GM21381 (cell line): ENCODE results near the gene FFAR3.

Experiments
- ATAC-seq: cut with Tn5 transposase; IDR thresholded peaks from one replicate; pipeline ENCODE4 v1.9.1; 2021; ENCODE audit warnings: mild to moderate bottlenecking, moderate library complexity; ENCODE audit not compliant: unreplicated experiment

The FFAR3 gene, protein sequence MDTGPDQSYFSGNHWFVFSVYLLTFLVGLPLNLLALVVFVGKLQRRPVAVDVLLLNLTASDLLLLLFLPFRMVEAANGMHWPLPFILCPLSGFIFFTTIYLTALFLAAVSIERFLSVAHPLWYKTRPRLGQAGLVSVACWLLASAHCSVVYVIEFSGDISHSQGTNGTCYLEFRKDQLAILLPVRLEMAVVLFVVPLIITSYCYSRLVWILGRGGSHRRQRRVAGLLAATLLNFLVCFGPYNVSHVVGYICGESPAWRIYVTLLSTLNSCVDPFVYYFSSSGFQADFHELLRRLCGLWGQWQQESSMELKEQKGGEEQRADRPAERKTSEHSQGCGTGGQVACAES

GRCh38 chr19:35357867-35358573, at the start of gene FFAR3:
TSS of gene FFAR3 (plus strand) at chr19:35358460. CDS start at chr19:35358891, 431 bp downstream.
- ATAC-seq, result no peak

- no peak for ATAC-seq
Measured at GRCh38 chr19:35308910-35309309, 49.4 kb upstream of the FFAR3 start.

DNA sequence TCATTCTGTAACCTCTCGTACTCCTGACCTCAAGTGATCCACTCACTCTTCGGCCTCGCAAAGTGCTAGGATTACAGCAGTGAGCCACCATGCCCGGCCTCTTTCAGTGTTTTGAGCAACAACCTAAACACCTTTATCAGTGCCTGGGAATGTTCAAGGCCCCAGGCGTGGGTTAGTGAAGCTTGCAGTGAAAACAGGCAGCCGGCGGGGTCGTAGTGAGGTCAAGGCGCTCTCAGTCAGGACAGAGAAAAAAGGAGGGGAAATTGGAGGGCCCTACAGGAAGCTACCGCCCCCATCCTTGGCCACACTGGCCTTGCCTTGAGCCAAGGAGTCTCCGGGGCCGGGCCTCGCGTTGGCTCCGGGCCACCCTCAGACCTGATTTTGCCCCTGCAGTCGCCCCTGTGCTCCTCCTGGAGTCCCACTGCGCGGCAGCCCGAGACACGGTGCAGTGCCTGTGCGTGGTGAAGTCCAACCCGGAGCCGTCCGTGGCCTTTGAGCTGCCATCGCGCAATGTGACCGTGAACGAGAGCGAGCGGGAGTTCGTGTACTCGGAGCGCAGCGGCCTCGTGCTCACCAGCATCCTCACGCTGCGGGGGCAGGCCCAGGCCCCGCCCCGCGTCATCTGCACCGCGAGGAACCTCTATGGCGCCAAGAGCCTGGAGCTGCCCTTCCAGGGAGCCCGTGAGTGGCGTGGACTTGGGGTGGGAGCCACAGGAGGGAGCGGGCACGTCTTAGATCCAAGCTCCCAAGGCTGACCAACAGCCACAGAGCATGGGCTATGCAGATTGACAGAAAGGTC, 48.6 kb upstream of the FFAR3 start:
- ATAC-seq, result no peak

DNA sequence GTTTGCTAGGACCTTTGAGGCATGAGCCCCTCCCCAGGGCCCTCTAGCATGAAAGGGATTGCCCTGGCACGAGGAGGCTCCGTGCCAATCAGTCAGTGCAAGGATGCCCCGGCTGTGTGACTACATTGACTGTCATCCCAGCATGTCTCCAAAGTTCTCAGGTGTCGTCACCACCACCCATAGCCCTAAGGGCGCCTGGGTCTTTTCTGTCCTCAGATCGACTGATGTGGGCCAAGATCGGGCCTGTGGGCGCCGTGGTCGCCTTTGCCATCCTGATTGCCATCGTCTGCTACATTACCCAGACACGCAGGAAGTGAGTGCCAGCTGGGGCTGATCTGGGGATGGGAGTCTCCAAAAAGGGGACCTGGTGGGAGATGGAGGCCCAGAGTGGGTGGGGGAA, 47.9 kb upstream of the FFAR3 start:
- no peak for ATAC-seq

DNA sequence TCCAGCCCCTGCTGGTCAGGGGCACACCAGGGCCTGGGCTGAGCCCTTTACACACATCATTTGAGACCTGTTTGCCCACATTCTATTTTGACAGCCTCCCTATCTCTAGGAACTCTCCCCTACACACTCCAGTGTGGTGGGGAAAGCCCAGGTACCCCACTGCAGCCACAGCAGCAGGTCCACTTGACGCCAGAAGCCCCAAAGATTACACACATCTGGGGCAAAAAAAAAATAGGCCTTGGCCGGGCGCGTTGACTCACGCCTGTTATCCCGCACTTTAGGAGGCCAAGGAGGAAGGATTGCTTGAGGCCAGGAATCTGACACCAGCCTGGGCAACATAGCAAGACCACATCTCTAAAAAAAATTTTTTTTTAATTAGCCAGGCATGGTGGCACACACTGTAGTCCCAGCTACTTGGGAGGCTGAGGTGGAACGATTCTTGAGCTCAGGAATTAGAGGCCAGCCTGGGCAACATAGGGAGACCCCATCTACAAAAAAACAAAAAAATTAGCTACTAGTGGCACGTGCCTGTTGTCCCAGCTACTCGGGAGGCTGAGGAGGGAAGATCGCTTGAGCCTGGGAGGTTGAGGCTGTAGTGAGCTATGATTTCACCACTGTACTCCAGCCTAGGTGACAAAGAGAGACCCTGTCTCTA, 47.3 kb upstream of the FFAR3 start:
- ATAC-seq, result no peak

DNA sequence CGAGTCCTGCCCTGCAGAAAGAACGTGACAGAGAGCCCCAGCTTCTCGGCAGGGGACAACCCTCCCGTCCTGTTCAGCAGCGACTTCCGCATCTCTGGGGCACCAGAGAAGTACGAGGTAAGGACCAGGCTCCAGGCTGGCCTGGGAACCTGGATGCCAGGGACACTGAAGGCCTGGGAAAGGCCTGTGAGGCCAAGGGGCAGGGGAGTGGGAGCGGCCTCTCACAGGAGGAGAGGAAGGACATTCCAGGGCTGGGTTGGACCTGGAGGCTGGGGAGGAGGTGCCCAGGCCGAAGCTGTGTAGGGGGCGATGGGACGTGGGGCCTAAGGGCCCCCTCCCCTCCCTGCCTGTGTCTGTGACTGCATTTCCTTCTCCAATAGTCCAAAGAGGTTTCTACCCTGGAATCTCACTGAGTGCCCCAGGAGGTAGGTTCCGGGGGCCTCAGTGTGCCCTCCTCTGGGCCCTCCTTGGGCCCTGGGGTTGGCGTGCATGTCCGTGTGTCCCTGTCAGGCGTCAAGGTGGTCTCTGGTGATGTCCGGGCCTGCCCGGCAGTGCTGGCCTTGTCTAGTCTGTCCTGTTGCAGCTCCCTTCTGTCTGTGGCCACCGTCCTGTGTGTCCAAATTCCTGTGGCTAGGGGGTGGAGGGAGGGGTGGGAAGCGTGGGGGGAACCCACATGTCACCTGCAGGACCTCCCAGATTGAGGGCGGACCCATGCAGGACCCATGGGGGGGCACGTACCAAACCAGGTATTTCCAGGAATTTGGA, 46.2 kb upstream of the FFAR3 start:
- ATAC-seq, result no peak

- no peak for ATAC-seq
Measured at GRCh38 chr19:35313587-35313986, 44.7 kb upstream of the FFAR3 start.

DNA sequence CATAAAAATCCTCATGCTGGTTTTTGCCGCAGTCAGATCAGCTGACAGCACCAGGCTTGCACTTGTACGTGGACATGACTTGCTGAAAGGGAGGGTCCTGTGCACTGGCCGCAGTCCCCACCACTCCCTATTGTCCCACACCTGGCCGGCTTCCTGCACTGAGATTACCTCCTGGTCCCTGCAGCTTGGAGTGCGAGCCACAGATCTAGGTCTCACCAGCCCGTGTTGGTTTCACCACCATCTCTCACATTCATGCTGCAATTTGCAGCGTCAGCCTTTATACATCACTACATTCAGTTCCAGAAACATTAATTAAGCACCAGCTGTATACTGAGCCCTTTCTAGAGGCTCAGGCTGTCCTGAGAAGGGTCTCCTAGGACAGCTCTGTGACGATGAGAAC, 44.2 kb upstream of the FFAR3 start:
- no peak for ATAC-seq

GRCh38 chr19:35314858-35315470, 43.3 kb upstream of the FFAR3 start:
- no peak for ATAC-seq

DNA sequence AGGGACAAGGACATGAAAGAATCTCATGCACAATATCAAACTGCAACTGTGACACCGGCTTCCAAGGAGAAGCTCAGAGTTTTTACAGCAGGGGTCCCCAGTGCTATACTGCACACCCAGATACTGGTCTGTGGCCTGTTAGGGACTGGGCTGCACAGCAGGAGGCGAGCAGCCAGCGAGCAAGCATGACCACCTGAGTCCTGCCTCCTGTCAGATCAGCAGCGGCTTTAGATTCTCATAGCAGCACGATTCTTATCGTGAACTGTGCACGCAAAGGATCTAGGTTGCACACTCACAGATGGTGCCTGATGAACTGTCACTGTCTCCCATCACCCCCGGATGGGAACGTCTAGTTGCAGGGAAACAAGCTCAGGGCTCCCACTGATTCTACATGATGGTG, 42.4 kb upstream of the FFAR3 start:
- ATAC-seq, result no peak

GRCh38 chr19:35316560-35316959, 41.7 kb upstream of the FFAR3 start:
- no peak for ATAC-seq

DNA sequence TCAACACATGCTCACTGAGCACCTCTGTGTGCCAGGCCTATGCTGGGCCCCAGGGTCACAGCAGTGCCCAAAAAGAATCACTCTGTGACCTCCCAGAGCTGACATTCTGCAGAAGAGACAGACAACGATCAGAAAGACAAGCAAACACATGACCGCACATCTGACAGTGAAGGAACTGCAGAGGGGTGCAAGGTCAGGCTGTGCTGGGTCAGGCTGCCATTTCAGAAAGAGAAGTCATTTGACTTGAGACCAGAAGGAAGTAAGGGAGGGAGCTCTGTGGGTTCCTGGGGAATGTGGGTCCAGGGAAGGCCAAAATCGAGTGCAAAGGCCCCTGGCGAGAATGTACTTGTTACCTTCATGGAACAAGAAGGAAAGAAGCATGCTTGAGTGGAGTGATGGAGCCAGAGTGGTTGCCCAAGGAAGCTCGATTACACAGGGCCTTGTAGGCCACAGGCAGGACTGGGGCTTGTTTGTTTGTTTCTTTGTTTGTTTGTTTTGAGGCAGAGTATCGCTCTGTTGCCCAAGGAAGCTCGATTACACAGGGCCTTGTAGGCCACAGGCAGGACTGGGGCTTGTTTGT, 40.7 kb upstream of the FFAR3 start:
- no peak for ATAC-seq

DNA sequence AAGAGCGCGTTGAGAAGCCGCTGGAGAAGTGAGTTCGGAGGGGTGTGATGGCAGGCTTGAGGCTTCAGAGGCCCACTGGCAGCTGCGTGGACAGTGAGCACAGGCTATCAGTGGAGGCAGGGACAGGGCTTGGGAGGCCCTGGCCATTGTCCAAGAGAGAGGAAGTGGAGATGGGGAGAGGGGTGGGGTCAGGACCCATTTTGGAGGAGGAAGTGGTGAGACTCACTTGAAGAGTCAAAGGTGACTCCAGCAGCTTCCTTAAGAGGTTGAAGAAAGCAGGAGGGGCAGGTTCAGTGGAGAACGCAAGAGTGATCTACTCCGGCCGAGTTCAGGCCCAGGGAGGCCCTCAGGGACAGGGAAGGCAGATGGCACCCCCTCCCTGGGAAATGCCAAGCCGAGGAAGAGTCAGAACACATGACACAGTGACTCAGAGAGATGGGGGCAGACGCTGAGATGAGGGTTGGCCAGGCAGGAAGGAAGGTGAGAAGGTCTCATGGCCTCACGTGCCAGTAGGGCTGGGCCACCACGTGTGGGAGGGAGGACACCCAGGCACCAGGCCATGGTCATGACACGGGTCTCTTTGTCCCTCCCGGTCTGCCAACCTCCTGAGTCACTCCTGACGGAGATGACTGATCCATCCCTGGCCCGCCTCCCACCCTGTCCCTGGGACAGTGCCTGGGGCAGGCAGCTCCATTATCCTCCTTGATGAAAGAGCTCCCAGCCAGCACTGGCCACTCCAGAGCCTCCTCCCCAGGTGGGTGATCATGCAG, 39.4 kb upstream of the FFAR3 start:
- ATAC-seq, result no peak

DNA sequence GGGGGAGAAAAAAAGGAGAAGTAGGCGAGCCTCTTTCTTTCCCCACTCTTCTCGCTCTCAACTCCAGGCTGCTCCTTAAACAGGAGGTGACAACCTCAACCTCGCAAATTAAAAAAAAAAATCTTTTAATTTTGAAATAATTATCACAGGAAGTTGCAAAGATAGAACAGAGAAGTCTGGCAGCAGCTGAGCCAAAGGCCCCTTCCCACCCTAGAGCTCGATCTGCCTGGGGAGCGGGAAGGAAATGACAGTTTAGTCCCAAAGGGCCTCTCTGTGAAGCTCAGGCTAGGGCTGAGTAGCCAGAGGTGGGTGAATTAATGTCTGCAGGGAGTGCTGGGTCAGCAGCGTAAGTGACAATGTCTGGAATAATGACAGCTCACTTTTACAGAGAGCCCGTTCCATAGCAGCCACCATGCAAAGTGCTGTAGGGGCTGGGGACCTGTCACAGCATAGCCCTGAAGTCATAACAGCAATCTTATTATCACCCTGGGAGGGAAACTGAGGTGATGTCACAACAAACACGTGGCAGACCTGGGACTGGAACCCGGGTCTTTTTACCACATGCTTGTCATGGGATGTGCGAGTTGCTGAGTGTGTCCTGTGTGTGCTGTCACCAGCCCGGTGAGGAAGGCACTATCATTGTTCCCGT, 38.1 kb upstream of the FFAR3 start:
- ATAC-seq, result no peak

- no peak for ATAC-seq
Measured at GRCh38 chr19:35321291-35321690, 37.0 kb upstream of the FFAR3 start.

- ATAC-seq, result no peak
Measured at GRCh38 chr19:35322014-35322413, 36.2 kb upstream of the FFAR3 start.

DNA sequence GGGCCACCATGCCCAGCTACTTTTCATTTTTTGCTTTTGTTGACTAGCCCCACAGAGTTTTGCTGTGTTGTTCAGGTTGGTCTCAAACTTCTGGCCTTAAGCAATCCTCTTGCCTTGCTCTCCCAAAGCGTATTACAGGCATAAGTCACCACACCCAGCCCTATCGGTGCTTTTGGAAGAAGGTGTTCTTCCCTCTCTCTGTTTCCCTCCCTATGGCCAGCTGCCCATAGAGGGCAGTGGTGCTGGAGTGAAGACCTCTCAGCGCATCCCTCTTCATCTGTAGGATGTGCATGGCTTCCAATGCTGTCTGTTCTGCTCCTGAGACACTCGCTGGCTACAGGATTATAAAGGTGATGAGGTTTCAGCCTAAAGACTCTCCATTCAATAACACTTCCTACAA, 30.6 kb upstream of the FFAR3 start:
- ATAC-seq, result no peak

DNA sequence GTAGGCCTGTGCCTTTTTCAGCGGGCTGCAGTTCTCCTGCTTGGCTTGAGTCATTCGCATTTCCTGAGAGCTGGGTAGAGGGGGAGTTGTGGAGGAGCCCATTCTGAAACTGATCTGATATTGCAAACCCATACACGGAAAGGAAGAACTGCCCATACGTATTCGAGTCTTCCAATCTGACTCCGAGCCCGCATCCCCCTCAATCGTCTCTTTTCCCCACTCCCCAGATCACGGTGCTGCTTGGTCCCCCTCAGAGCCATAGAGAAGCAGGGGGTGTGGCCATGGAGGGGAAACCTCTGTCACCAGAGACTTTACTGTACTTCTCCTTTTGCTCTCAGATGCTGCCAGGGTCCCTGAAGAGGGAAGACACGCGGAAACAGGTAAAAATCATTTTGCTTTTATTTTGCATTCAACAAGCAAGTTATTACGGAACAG, 29.4 kb upstream of the FFAR3 start, which contains the start of gene CD22:
TSS of gene CD22 (plus strand) at position 337 of the 435 bp plus-strand sequence. CDS start 2,854 bp downstream, outside the sequence.
- ATAC-seq, result no peak
